ENCODE measurements around the gene SBF2. TPM values are rescaled to one million over a fixed set of nuclear protein-coding genes. Genes with fewer than 3 reads are reported as not detected.

Gene SBF2
- total and polyA plus RNA-seq, 8 donors = 25.7 to 62.6 (median 57.0) TPM

GRCh38 chr11:10288881-10289764, 4.9 kb downstream of the SBF2 start:
- intact Hi-C loops (cut with DNase I) = no loop called here
- Histone ChIP-seq H3K27ac (peak overlapping the region in 1 of 2 donors; percentile 57), H3K4me3 (no peak overlapping the region), H3K9me3 (no peaks in the 10 kb centered on the region), H3K36me3 (no peaks in the 10 kb centered on the region), H3K4me1 (peaks cover 6 to 87% of the 10 kb centered on the region in 2 donors), H3K27me3 (no peaks in the 10 kb centered on the region)
- TF ChIP-seq, protein P1, sequence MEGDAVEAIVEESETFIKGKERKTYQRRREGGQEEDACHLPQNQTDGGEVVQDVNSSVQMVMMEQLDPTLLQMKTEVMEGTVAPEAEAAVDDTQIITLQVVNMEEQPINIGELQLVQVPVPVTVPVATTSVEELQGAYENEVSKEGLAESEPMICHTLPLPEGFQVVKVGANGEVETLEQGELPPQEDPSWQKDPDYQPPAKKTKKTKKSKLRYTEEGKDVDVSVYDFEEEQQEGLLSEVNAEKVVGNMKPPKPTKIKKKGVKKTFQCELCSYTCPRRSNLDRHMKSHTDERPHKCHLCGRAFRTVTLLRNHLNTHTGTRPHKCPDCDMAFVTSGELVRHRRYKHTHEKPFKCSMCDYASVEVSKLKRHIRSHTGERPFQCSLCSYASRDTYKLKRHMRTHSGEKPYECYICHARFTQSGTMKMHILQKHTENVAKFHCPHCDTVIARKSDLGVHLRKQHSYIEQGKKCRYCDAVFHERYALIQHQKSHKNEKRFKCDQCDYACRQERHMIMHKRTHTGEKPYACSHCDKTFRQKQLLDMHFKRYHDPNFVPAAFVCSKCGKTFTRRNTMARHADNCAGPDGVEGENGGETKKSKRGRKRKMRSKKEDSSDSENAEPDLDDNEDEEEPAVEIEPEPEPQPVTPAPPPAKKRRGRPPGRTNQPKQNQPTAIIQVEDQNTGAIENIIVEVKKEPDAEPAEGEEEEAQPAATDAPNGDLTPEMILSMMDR (IDR thresholded peaks at IDR 0.05) = no peak
- DNase-seq = no peak
- ATAC-seq = no peak

GRCh38 chr11:10287766-10288715, 6.0 kb downstream of the SBF2 start:
- TF ChIP-seq, protein P1 (IDR thresholded peaks at IDR 0.05) = no peak

GRCh38 chr11:10287140-10287539, 6.9 kb downstream of the SBF2 start:
- Histone ChIP-seq H3K27me3 (no peaks in the 10 kb centered on the region), H3K36me3 (no peaks in the 10 kb centered on the region), H3K4me1 (peaks cover 3 to 79% of the 10 kb centered on the region in 2 donors), H3K4me3 (no peak overlapping the region), H3K27ac (no peak overlapping the region), H3K9me3 (no peaks in the 10 kb centered on the region)
- DNase-seq (no peak), ATAC-seq (no peak)
- intact Hi-C loops (cut with DNase I) = no loop called here
- TF ChIP-seq, protein P1 (IDR thresholded peaks at IDR 0.05) = no peak

More at GRCh38 chr11:10287766-10288715, 6.0 kb downstream of the SBF2 start:
- Histone ChIP-seq H3K9me3 (no peaks in the 10 kb centered on the region), H3K4me1 (peaks cover 6 to 88% of the 10 kb centered on the region in 2 donors), H3K27me3 (no peaks in the 10 kb centered on the region), H3K36me3 (no peaks in the 10 kb centered on the region), H3K27ac (peak overlapping the region in 1 of 2 donors; percentile 57), H3K4me3 (no peak overlapping the region)
- ATAC-seq (no peak), DNase-seq (peak in 1 of 4 donors; percentile 75)
- intact Hi-C loops (cut with DNase I) = no loop called here

DNA sequence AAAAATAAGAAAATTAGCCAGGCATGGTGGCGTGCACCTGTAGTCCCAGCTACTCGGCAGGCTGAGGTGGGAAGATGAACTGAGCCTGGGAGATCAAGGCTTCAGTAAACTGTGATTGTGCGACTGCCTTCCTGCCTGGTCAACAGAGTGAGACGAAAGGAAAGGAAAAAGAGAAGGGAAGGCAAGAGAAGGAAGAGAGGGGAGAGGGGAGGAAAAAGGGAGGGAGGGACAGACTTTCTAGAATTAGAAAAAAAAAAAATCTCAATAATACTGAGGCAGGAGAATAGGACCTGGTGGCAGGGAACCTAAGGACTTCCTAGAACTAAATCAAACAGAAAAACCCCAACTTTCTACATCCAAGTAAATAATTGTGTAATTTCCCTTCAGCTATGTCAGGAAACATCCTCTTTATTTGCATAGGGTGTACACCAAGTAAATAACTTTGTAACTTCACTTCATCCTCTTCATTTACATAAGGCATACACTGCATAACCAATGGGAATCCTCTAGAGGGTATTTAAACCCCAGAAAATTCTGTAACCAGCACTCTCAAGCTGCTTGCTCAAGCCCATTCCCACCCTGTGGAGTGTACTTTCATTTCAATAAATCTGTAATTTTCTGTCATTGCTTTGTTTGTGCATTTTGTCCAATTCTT, 8.7 kb downstream of the SBF2 start:
- H3K9me3 ChIP-seq = no peaks in the 10 kb centered on the region
- no peak overlapping the region for H3K4me3 ChIP-seq
- intact Hi-C loops (cut with DNase I) = no loop called here
- DNase-seq (no peak), ATAC-seq (peak; percentile 56)
- H3K36me3 ChIP-seq = no peaks in the 10 kb centered on the region
- H3K27ac ChIP-seq = peak overlapping the region in 1 of 2 donors; percentile 78
- no peaks in the 10 kb centered on the region for H3K27me3 ChIP-seq
- peaks cover 0 to 61% of the 10 kb centered on the region in 2 donors for H3K4me1 ChIP-seq
- TF ChIP-seq, protein P1 (IDR thresholded peaks at IDR 0.05) = no peak

Measured in left lung (tissue), 10 donors.